Astrocyte of the spinal cord (primary cell): ENCODE results near the gene VPS35L.

Source experiments
- DNase-seq: peaks from one replicate; pipeline ENCODE4 v3.0.0; 2011; ENCODE audit warnings: low read depth, low spot score
- H3K4me3 ChIP-seq: 2 replicates; pipeline ENCODE4 v1.5.1; 2011; ENCODE audit warnings: low read depth, mild to moderate bottlenecking, low read length, moderate library complexity
- CTCF ChIP-seq: IDR thresholded peaks from 2 replicates; pipeline ENCODE4 v1.5.1; 2012; ENCODE audit warnings: low read depth, mild to moderate bottlenecking, low read length, inconsistent platforms
- in situ Hi-C: cut with HindIII; loops from 2 replicates; pipeline ENCODE4 v1.10.0; 2017; ENCODE audit warnings: low sequenced_read_pairs

Gene VPS35L

GRCh38 chr16:19698480-19699465 is 143.3 kb downstream of the VPS35L start:
- in situ Hi-C loops, result no loop called here
- no peak for DNase-seq
- H3K4me3 ChIP-seq, result no peak overlapping the region
- TF ChIP-seq CTCF, result no peak

GRCh38 chr16:19699472-19699871 is 144.0 kb downstream of the VPS35L start:
- DNase-seq, result no peak
- H3K4me3 ChIP-seq, result no peak overlapping the region
- in situ Hi-C loops, result no loop called here
- TF ChIP-seq CTCF, result no peak

- H3K4me3 ChIP-seq, result no peak overlapping the region
- in situ Hi-C loops, result no loop called here
- TF ChIP-seq CTCF, result no peak
- DNase-seq, result peak; percentile 72
These were observed 144.8 kb downstream of the VPS35L start for GRCh38 chr16:19700319-19700781.

- DNase-seq, result peak; percentile 34
- H3K4me3 ChIP-seq, result no peak overlapping the region
- in situ Hi-C loops, result no loop called here
- no peak for TF ChIP-seq CTCF
These were observed 145.6 kb downstream of the VPS35L start for GRCh38 chr16:19701091-19701490.

DNA sequence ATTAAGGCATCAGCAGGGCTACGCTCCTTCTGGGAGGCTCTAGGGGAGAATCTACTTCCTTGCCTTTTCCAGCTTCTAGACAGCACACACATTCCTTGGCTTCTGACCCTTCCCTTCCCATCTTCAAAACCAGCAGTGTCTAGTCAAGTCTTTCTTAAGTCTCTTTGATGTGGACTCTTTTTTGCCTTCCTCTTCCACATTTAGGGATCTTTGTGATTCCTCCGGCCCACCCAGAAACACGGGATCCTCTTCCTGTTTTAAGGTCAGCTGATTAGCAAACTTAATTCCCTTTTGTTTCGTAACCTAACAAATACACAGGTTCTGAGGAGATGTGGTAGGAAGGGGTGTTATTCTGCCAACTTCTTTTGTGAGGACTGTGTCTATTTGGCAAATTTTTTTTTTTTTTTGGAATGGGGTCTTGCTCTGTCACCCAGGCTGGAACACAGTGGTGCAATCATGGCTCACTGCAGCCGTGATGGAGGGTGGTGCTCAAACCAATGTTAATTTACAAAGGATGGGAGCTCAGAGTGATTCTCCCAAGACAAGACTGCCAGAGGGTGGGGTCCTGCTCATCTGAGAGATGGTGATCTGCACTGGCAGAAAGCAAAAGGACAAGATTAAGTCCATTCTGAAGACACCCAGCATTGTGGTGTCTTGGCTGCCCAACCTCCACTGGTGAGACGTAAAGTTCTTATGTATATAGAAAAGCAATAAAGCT is 147.8 kb downstream of the VPS35L start:
- in situ Hi-C loops, result no loop called here
- DNase-seq, result no peak
- no peak overlapping the region for H3K4me3 ChIP-seq
- TF ChIP-seq CTCF, result no peak

- no peak for TF ChIP-seq CTCF
- no peak overlapping the region for H3K4me3 ChIP-seq
- in situ Hi-C loops, result no loop called here
- peak; percentile 43 for DNase-seq
These were observed 149.0 kb downstream of the VPS35L start for GRCh38 chr16:19704321-19705145.
